ENCODE results near the gene MOB3B. TPM values are rescaled to one million over a fixed set of nuclear protein-coding genes. Genes with fewer than 3 reads are reported as not detected.

MOB3B gene
- total RNA-seq, 2 donors from 2014 or later: 3.1 to 17.8 TPM

DNA sequence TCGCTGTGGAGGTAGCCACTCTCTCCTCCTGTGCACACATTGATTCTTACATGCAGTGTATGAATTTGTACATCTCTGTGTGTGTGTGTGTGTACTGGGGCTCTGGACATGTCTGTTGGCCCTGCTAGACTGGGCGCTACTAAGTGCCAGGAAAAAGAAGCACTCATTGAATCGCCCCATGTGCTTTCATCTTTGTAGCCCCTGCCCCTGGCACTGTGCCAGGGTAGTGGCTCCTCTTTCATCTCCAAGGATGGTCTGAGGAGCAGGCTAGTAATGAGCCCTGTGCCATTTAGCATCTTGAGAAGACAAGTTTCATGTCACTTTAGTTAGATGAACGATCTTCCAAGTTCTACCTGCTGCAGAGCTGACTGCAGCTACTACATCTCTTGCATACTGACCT is 198.2 kb downstream of the MOB3B start:
- Histone ChIP-seq H3K4me1 (replicated peaks) (no peaks in the 10 kb centered on the region), H3K27me3 (replicated peaks; ENCODE audit: insufficient read depth) (no peaks in the 10 kb centered on the region), H3K4me3 (no peak overlapping the region), H3K27ac (no peak overlapping the region), H3K9me3 (no peaks in the 10 kb centered on the region), H3K36me3 (no peaks in the 10 kb centered on the region)
- no peak for TF ChIP-seq POLR2AphosphoS5 (IDR thresholded peaks at IDR 0.05)
- TF ChIP-seq, protein P1, sequence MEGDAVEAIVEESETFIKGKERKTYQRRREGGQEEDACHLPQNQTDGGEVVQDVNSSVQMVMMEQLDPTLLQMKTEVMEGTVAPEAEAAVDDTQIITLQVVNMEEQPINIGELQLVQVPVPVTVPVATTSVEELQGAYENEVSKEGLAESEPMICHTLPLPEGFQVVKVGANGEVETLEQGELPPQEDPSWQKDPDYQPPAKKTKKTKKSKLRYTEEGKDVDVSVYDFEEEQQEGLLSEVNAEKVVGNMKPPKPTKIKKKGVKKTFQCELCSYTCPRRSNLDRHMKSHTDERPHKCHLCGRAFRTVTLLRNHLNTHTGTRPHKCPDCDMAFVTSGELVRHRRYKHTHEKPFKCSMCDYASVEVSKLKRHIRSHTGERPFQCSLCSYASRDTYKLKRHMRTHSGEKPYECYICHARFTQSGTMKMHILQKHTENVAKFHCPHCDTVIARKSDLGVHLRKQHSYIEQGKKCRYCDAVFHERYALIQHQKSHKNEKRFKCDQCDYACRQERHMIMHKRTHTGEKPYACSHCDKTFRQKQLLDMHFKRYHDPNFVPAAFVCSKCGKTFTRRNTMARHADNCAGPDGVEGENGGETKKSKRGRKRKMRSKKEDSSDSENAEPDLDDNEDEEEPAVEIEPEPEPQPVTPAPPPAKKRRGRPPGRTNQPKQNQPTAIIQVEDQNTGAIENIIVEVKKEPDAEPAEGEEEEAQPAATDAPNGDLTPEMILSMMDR (IDR thresholded peaks at IDR 0.05): no peak
- no peak for TF ChIP-seq POLR2A (IDR thresholded peaks at IDR 0.05)
- intact Hi-C loops (cut with DNase I): loop anchor here (10.0 kb wide), 1 partner anchor 63 kb away; no protein-coding TSS in a partner anchor
- DNase-seq (ENCODE audit: low spot score): no peak
- WGBS: 84% methylated on average over 4 of the region's 4 CpGs

DNA sequence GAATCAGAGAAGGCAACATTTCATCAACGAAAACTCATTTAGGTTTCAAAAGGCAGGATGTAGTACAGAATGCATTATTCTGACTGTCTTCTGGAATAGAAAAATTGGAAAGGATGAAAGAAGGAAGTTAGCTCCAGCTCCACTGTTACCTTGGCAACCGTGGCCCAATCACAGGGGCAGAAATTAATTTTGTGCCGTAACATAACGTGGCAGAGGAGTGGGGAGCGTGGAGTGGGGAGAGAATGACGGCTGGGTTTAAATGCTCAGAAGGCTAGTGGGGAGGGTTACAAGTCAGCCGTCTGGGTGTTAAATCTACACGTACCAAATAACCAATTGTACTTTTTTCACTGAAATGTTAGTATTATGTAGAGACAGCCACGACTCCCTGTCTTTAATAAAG is 200.3 kb downstream of the MOB3B start:
- Histone ChIP-seq H3K4me1 (replicated peaks) (no peaks in the 10 kb centered on the region), H3K4me3 (no peak overlapping the region), H3K27ac (no peak overlapping the region), H3K36me3 (no peaks in the 10 kb centered on the region), H3K9me3 (no peaks in the 10 kb centered on the region), H3K27me3 (replicated peaks; ENCODE audit: insufficient read depth) (no peaks in the 10 kb centered on the region)
- intact Hi-C loops (cut with DNase I): no loop called here
- no peak for TF ChIP-seq POLR2AphosphoS5 (IDR thresholded peaks at IDR 0.05)
- TF ChIP-seq POLR2A (IDR thresholded peaks at IDR 0.05): no peak
- TF ChIP-seq, protein P1 (IDR thresholded peaks at IDR 0.05): no peak
- 89% methylated on average over 9 of the region's 9 CpGs for WGBS
- no peak for DNase-seq (ENCODE audit: low spot score)

DNA sequence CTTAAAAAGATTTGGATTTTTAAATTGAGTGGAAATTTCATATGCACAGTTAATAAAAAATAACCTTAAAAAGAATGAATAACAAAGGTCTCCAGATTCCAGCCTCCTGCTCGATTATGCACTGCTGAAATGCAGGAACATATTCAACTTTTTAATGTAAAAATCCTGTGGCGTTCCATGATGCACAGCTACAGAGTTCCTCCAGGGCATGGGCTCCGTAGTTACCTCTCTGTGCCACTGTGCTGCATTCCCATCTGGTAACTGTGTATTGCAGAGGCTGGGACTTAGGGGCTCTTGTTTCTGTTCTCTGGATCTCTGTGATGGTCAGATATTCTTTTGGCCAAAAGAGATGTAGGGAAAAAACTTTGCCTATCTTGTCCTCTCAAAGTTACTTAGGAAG is 201.1 kb downstream of the MOB3B start:
- no peaks in the 10 kb centered on the region for H3K36me3 ChIP-seq
- TF ChIP-seq POLR2AphosphoS5 (IDR thresholded peaks at IDR 0.05): no peak
- TF ChIP-seq POLR2A (IDR thresholded peaks at IDR 0.05): no peak
- TF ChIP-seq, protein P1 (IDR thresholded peaks at IDR 0.05): no peak
- no peak for DNase-seq (ENCODE audit: low spot score)
- no peak overlapping the region for H3K4me3 ChIP-seq
- no peak overlapping the region for H3K27ac ChIP-seq
- H3K27me3 ChIP-seq (replicated peaks; ENCODE audit: insufficient read depth): no peaks in the 10 kb centered on the region
- no peaks in the 10 kb centered on the region for H3K9me3 ChIP-seq
- intact Hi-C loops (cut with DNase I): no loop called here
- H3K4me1 ChIP-seq (replicated peaks): no peaks in the 10 kb centered on the region
- WGBS: 88% methylated on average over 3 of the region's 3 CpGs

DNA sequence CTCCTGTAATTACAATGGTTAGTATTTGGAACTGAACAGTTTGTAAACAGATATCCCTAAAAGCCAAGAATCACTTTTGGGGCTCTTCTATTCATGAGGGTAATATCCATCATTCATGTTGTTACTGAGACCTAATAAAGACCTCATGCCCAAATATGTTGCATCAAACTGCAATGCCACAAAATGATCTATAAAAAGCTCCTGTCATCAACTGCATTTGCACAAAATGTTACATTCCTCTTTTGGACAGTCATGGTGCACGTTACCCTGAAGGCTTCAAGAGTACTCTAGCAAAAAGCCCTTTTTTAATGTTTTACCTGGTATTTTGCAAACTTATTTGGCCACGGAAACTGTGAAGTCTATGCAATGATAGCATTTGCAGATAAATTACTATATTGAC is 218.4 kb downstream of the MOB3B start:
- H3K4me3 ChIP-seq: no peak overlapping the region
- DNase-seq (ENCODE audit: low spot score): no peak
- 83% methylated on average over 2 of the region's 2 CpGs for WGBS
- no peaks in the 10 kb centered on the region for H3K36me3 ChIP-seq
- no peak for TF ChIP-seq POLR2A (IDR thresholded peaks at IDR 0.05)
- TF ChIP-seq, protein P1 (IDR thresholded peaks at IDR 0.05): no peak
- no peak overlapping the region for H3K27ac ChIP-seq
- intact Hi-C loops (cut with DNase I): no loop called here
- H3K27me3 ChIP-seq (replicated peaks; ENCODE audit: insufficient read depth): no peaks in the 10 kb centered on the region
- H3K4me1 ChIP-seq (replicated peaks): no peaks in the 10 kb centered on the region
- no peaks in the 10 kb centered on the region for H3K9me3 ChIP-seq

DNA sequence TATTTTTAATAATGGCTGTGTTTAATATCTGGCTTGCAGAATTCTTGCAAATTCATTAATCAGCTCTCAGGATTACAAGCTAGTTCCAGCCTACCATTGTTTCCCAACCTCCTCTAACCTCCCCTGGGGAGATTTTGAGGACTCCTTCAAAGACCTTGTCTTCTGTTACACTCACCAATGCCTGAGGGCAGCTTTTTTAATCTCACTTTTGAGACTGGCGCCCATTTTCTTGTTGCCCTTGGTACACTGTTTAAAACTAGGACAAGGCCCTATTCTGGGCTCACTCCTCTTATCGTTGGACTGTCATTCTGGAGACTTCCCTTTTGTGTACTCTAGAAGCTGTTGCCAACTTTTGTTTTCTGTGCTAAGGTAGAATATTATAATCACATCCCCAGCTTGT is 219.0 kb downstream of the MOB3B start:
- Histone ChIP-seq H3K36me3 (no peaks in the 10 kb centered on the region), H3K4me3 (no peak overlapping the region), H3K27me3 (replicated peaks; ENCODE audit: insufficient read depth) (no peaks in the 10 kb centered on the region), H3K9me3 (no peaks in the 10 kb centered on the region), H3K4me1 (replicated peaks) (no peaks in the 10 kb centered on the region), H3K27ac (no peak overlapping the region)
- WGBS: 60% methylated on average over 2 of the region's 2 CpGs
- TF ChIP-seq POLR2A (IDR thresholded peaks at IDR 0.05): no peak
- TF ChIP-seq, protein P1 (IDR thresholded peaks at IDR 0.05): no peak
- TF ChIP-seq POLR2AphosphoS5 (IDR thresholded peaks at IDR 0.05): no peak
- no peak for DNase-seq (ENCODE audit: low spot score)
- intact Hi-C loops (cut with DNase I): no loop called here
